ENCODE results near the gene VPS37C. TPM values are rescaled to one million over a fixed set of nuclear protein-coding genes. Genes with fewer than 3 reads are reported as not detected.

The VPS37C gene
- total RNA-seq, 4 donors from 2014 or later = 19.6 to 27.6 (median 26.7) TPM

DNA sequence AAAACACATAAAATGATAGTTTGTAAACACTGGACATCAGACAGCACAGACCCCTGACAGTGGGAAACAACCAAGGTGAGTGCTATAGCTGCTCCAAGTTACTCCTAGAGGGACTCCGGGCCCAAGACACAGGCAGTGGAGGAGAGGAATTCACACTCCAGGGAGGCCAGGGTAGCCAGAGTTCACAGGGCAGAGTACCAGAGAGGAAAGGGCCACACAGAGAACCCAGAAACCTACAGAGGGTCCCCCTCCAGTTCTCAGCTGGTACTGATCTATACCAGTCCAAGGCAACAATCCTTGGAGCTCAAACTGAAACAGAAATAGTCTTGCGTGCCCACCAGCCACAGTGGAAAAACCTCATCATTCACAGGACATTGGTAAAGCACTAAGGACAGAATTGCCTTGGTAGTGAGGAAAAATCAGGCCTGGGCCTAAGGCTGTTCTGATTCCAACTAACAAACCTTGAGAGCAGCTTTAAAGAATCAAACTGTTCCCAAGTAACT lies 7.6 kb downstream of the VPS37C start:
- no peak for TF ChIP-seq CTCF (IDR thresholded peaks at IDR 0.05)
- no peak for TF ChIP-seq POLR2A (IDR thresholded peaks at IDR 0.05)
- intact Hi-C loops (cut with DNase I; ENCODE audit: low total_unique reads) = loop anchor here (10.0 kb wide), 1 partner anchor 1691 kb away; no protein-coding TSS in a partner anchor
- no peak overlapping the region for H3K4me3 ChIP-seq (ENCODE audit: low read depth, poor library complexity, severe bottlenecking)
- no peak for DNase-seq (ENCODE audit: low spot score in 2 of 2)
- 66 to 72% methylated on average over 2 of the region's 2 CpGs for WGBS, 2 donors

- 74 to 76% methylated on average over 9 of the region's 9 CpGs for WGBS, 2 donors
- TF ChIP-seq POLR2A (IDR thresholded peaks at IDR 0.05) = no peak
- TF ChIP-seq CTCF (IDR thresholded peaks at IDR 0.05) = no peak
- H3K4me3 ChIP-seq (ENCODE audit: low read depth, poor library complexity, severe bottlenecking) = no peak overlapping the region
- intact Hi-C loops (cut with DNase I; ENCODE audit: low total_unique reads) = loop anchor here (10.0 kb wide), 1 partner anchor 1692 kb away; no protein-coding TSS in a partner anchor
- no peak for DNase-seq (ENCODE audit: low spot score in 2 of 2)
Measured at GRCh38 chr11:61152816-61153592, 8.2 kb downstream of the VPS37C start.

DNA sequence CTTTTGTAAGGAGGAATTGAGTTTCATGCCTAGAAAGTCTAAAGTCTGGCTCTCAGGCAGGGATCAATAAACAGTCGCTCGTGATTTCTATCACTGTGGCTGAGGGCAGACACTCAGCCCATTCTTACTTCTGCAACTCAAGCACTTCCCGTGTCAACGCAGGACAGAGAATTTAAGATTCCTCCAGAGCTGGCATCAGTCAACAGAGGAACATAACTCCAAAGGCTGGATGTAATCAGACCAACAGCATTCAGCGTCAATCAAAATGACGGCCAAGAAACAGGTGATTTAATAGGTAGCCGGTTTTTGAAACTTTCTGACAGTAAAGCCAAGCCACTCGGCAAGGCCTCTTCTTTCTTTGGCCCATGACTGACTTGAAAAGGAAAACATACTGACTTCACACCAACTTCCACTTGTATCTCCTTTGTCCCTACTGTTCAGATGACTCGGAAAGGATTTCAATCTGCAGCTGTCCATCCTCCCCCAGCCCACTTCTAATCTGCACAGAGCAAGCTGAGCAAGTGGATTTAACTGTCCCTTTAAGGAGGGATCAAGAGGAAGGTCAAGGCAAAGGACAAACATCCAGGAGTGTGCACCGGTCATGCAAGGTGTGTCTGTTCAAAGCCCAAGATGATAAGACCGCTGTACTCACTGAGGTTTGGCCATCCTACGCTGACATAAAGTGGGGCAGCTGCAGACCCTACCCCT lies 9.5 kb downstream of the VPS37C start:
- WGBS, 2 donors = 83% methylated on average over 12 of the region's 12 CpGs
- H3K4me3 ChIP-seq (ENCODE audit: low read depth, poor library complexity, severe bottlenecking) = no peak overlapping the region
- TF ChIP-seq POLR2A (IDR thresholded peaks at IDR 0.05) (no peak), CTCF (IDR thresholded peaks at IDR 0.05) (no peak)
- DNase-seq (ENCODE audit: low spot score in 2 of 2) = no peak
- intact Hi-C loops (cut with DNase I; ENCODE audit: low total_unique reads) = loop anchor here (10.0 kb wide), 1 partner anchor 1693 kb away; no protein-coding TSS in a partner anchor

DNA sequence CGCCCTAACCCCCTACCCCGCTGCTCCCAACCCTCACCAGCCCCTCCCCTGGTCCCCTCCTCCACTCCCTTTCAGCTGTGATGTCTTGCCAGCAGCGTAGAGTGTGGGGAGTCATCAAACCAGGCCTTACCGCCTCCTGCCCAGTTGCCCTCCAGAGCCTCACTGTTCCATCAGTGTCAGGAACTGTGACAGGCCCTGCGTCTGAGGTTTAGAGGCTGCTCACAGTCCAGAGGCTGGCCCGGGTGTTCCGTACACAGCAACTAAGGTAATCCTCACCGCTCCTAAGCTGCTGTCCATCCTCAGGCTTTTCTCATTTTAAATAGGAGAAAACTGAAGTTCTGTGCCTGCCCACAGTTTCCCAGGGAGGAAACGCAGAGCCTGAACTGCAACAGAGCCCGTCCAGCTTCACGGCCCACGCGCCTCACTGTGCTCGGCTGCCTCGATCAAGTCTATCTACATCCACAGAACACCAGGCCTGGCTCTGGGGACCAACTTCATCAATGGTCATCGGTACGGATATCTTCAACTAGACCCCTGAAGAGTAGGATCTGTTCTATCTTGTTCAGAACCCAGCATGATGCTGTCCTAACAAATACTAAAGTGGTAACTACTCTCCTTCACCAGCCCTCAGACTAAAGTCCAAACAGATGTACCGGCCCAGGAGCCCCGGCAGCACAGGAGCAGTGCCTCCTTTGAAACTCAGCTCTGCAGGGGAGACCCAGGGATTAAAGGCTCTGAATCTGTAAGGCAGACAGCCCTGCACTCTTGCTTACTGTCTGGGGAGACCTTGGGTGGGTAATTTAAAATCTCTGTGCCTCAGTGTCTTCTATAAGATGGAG lies 10.3 kb downstream of the VPS37C start:
- WGBS, 2 donors = 81 to 84% methylated on average over 19 of the region's 19 CpGs
- intact Hi-C loops (cut with DNase I; ENCODE audit: low total_unique reads) = loop anchor here (10.0 kb wide), 1 partner anchor 1694 kb away; no protein-coding TSS in a partner anchor
- H3K4me3 ChIP-seq (ENCODE audit: low read depth, poor library complexity, severe bottlenecking) = no peak overlapping the region
- no peak for DNase-seq (ENCODE audit: low spot score in 2 of 2)
- TF ChIP-seq CTCF (IDR thresholded peaks at IDR 0.05) (no peak), POLR2A (IDR thresholded peaks at IDR 0.05) (no peak)
